D721Med (cell line): Measurements from ENCODE around the gene LRFN2.

Experiments used
- DNase-seq: peaks from one replicate; pipeline ENCODE4 v3.0.0; 2011; ENCODE audit warnings: low spot score; ENCODE audit not compliant: insufficient read length
- FAIRE-seq: peaks from 2 replicates; lab custom pipeline; 2011; peaks lifted over from hg19 to GRCh38; lab: Jason Lieb, UNC
- CTCF ChIP-seq: IDR thresholded peaks from 2 replicates; pipeline ENCODE4 v1.5.1; 2012; ENCODE audit warnings: mild to moderate bottlenecking, control low read depth; ENCODE audit not compliant: insufficient read depth; ENCODE audit errors: missing control alignments

Gene LRFN2

GRCh38 chr6:40610229-40610628 lies 23.1 kb upstream of the LRFN2 start:
- no peak for DNase-seq
- TF ChIP-seq CTCF: no peak

GRCh38 chr6:40606981-40607380 lies 19.8 kb upstream of the LRFN2 start:
- DNase-seq (no peak), FAIRE-seq (no peak)
- TF ChIP-seq CTCF: no peak

More at GRCh38 chr6:40610229-40610628, 23.1 kb upstream of the LRFN2 start:
- no peak for FAIRE-seq

- no peak for TF ChIP-seq CTCF
- DNase-seq (no peak), FAIRE-seq (no peak)
These were observed 19.4 kb upstream of the LRFN2 start for GRCh38 chr6:40606526-40606925.

- FAIRE-seq (no peak), DNase-seq (no peak)
- no peak for TF ChIP-seq CTCF
These were observed 16.9 kb upstream of the LRFN2 start for GRCh38 chr6:40604082-40604481.

GRCh38 chr6:40599555-40599954 lies 12.4 kb upstream of the LRFN2 start:
- FAIRE-seq: no peak
- TF ChIP-seq CTCF: no peak

GRCh38 chr6:40598516-40598915 lies 11.4 kb upstream of the LRFN2 start:
- TF ChIP-seq CTCF: no peak
- DNase-seq: no peak
- FAIRE-seq: no peak

More at GRCh38 chr6:40599555-40599954, 12.4 kb upstream of the LRFN2 start:
- no peak for DNase-seq

- FAIRE-seq (no peak), DNase-seq (no peak)
- no peak for TF ChIP-seq CTCF
These were observed 10.1 kb upstream of the LRFN2 start for GRCh38 chr6:40597301-40597700.
